Fibroblast of skin of scalp (primary cell): ENCODE measurements around the gene GNE. TPM values are rescaled to one million over a fixed set of nuclear protein-coding genes. Genes with fewer than 3 reads are reported as not detected.
"Not testable (repeated sequence)": the region's sequence is repeated elsewhere in the genome, so short reads cannot be mapped to it uniquely, and the experiment has no call there.

Experiments
- DNase-seq: peaks from one replicate; pipeline ENCODE4 v3.0.0-alpha.2; 2013
- polyA plus RNA-seq, 2 experiments: library from polyadenylated mRNA; unstranded; fragments of 120-200 nt; gene quantifications; one replicate each; pipeline ENCODE4 v1.2.1, GENCODE V29; 2013; ENCODE audit not compliant: insufficient read length in 2 of 2

The GNE gene, protein sequence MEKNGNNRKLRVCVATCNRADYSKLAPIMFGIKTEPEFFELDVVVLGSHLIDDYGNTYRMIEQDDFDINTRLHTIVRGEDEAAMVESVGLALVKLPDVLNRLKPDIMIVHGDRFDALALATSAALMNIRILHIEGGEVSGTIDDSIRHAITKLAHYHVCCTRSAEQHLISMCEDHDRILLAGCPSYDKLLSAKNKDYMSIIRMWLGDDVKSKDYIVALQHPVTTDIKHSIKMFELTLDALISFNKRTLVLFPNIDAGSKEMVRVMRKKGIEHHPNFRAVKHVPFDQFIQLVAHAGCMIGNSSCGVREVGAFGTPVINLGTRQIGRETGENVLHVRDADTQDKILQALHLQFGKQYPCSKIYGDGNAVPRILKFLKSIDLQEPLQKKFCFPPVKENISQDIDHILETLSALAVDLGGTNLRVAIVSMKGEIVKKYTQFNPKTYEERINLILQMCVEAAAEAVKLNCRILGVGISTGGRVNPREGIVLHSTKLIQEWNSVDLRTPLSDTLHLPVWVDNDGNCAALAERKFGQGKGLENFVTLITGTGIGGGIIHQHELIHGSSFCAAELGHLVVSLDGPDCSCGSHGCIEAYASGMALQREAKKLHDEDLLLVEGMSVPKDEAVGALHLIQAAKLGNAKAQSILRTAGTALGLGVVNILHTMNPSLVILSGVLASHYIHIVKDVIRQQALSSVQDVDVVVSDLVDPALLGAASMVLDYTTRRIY
- 18.2 TPM for polyA plus RNA-seq (2013, experiment 1 of 2; ENCODE audit: insufficient read length)
- polyA plus RNA-seq (2013, experiment 2 of 2; ENCODE audit: insufficient read length) = 17.6 TPM

DNA sequence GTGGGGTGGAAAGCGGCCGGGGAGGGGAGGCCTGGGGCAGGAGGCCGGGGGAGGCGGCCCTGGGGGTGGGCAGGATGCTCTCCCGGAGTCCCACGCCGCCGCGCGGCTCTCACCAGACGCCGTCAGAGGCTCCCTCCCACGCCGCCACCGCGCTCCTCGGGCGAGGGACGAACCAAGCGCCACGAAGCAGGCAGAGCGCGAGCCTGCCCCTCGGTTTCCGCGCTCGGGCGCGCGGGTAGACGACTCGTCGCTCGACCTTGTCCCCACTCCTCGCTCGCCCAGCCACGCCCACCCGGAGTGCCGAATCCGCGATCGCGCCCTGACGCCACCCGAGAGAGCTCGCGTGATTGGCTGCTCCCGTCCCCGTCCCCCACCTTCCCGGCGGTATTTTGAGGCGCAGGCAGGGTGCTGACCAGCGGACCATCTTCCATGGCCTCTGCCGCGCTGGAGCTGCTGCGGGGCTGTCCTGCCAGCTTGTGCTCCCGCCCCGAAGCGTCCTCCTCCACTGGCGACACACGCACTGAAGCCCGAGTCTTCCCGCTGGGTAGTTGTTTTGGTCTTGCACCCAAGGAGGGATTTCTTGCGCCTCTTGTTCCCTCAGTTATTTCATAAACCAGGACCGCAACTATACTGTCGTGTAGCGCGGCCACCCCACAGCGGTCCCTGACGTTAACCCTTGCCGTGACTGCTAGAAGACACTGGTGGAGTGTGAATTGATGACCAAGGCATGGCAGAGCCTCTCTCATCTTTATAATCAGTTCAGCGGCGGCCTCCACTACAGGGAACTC is at the start of gene GNE:
TSS of gene GNE (minus strand) at position 241 of the 788 bp plus-strand sequence. CDS start 9,093 bp downstream, outside the sequence.
- DNase-seq = peak; percentile 97

DNA sequence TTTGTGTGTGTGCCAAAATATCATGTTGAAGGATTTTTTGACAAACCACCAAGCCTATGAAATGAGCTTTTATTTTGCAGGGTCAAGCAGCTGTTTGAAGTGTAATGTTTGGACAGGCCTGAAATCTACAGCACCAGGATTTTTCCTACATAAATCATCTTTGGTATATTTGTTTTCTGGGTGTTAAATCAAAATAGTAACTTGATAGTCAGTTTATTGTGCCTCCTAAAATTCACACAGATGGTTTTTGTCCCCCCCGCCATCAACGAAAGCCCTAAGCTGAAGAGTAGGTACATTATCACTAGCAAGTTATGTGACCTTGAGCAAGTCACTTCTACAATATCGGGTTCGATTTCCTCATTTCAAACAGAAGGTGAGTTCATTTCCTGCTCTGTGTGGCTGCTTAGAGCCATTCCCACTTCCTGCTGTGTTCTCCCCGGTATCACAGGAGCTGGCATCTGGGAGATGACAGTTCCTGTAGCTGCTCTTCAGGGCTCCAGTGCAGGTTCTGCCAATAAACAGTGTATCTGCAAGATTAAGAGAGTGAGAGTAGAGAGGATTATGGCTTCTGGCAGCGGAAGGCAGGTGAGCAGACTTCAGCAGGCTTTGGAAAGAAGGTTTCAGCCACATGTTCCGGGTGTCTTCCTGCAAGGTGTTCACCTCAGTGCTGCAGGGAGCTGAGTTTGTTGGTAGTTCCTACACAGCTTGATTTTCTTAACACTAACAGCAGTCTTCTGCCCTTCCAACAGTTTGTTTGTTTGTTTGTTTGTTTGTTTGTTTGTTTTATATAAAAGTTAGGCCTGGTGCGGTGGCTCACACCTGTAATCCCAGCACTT is 48.4 kb upstream of the GNE start:
- peak; percentile 47 for DNase-seq

DNA sequence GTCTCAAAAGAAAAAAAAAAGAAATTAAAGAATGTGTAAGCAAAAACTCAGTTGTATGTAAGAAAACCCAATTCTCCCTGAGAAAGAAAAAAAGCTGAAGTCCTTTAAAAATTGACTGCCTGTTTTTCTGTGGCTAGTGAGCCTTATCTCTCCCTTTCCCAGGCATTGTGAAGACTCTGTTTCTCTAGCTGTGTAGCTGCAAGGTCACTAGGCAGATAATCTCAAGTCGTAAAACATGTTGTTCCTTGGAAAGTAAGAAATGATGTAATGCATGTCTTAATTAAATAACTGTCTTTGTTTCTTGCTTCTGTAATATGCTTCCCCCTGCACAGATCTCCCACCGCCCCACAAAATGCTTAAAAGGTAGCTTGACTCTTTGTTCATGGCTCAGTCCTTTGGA is 46.1 kb upstream of the GNE start:
- not testable (repeated sequence) for DNase-seq

DNA sequence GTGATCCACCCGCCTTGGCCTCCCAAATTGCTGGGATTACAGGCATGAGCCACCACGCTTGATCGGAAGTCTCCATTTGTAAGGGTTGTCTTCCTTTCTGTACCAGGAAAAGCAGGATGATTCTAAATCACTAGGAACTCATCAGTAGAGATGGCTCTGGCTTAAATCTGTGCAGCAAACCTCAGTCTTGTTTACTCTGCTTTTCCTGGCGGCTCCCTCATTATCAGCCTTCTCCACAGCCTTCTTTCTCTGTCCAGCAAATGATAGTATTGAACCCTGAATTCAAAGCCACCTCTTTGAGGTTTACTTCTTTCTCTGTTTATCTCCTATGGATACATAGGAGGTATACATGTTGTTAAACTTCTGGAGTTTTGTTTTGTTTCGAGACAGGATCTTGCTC is 43.0 kb upstream of the GNE start:
- DNase-seq = no peak

DNA sequence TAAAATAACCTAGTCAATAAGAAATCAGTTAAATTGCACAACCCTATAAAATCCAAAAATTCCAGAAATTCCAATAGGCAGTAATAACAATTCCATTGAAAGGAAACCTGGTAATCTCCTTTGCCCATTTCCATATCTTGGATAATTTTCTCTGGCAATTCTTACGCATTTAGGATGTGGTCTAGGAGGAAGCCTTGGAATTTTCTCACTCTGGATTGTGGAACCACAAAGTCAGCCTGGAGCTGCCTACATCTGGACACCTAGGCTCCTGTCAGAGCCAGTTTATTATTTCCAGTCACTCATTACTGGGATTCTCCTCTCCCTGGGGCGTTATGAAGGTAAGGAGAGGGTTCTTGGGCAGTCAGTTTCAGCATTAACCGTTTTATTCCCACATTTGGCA is 40.3 kb upstream of the GNE start:
- DNase-seq = peak; percentile 63

DNA sequence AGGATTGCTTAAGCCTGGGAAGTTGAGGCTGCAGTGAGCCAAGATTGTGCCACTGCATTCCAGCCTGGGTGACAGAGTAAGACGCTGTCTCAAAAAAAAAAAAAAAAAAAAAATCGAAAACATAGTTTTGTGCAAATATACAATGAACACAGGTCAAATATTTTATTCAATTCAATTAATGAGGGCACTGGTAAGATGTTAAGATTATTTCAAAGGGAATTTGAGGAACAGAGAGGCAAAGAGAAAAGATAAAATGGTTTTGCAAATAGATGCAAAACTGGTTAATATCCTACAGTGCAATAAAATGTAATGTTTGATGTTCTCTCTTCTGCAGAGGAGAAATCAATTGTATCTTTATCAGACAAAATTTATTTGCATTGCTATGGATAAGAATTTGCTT is 39.5 kb upstream of the GNE start:
- DNase-seq = no peak

DNA sequence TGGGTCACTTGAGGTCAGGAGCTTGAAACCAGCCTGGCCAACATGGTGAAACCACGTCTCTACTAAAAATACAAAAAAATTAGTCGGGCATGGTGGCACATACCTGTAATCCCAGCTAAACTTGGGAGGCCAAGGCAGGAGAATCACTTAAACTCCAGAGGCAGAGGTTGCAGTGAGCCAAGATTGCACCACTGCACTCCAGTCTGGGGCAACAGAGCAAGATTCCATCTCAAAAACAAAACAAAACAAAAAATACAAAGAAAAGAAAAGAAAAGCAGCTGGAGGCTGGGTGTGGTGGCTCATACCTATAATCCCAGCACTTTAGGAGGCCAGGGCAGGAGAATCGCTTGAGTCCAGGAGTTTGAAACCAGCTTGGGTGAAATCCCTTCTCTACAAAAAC is 36.7 kb upstream of the GNE start:
- DNase-seq = not testable (repeated sequence)

DNA sequence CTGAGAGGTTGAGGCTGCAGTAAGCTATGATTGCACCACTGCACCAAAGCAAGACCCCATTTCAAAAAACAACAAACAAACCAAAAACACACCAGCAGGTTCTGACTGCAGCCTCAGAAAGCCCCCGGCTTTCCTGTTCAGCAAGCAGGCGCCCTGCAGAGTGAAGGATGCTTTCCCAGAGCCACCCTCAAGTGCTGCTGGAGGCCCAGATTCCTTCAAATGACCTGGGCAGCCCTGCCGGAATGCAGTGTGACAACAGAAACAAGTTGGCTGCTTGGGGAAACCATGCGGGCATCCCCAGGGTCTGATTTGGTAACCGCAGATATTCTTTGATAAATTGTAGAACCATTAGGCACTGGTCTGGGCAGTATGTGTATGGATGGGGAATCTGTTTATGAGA is 35.7 kb upstream of the GNE start:
- DNase-seq = no peak

DNA sequence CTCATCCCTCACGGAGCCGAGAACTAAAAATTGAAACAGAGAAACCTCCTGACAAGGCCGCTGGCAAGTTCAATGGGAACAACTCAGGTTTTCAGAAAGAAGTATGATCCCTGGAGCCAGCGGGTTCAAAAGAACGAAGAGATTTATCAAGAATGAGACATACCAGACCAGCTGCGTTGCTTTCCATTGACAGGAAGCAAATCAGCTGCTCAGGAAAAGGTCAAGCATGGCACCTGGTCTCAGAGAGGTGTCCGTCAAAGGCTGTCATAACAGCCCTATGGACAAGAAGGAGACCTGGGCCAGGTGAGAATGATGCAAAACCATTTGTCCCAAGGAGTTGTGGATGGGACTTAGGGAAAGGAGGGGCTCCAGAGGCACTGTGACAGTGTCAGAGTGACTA is 34.9 kb upstream of the GNE start:
- DNase-seq = no peak

DNA sequence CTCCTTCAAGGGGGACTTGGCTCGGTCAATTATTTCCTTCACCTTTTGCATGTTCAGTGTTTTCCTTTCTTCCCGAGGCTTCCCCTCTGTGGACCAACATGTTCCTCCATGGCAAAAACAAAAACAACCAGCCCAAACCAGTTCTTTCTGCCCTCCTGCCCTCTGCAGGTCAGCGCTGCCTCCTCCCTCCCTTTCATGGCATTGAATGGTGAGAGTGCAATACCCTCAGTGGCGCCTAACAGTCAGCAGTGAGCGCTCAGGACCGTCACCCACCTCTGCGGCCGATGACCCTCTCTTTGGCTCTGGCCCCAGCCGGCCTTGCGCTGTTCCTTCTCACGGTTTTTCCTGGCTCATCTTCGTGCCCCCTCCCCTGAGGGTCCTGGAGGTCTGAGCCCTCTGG is 34.4 kb upstream of the GNE start:
- DNase-seq = no peak

DNA sequence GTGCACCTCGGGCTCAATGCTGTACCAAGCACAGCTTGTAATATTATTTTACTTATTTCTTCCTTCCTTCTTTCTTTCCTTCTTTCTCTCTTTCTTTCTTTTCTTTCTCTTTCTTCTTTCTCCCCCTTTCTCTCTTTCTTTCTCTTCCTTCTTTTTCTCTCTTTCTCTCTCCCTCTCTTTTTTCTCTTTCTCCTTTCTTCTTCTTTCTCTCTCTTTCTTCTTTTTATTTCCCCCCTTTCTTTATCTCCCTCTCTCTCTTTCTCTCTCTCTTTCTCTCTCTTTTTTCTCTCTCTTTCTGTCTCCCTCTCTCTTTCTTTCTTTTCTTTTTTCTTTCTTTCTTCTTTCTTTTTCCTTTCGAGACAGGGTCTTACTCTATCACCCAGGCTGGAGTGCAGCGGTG is 32.7 kb upstream of the GNE start:
- DNase-seq = no peak

DNA sequence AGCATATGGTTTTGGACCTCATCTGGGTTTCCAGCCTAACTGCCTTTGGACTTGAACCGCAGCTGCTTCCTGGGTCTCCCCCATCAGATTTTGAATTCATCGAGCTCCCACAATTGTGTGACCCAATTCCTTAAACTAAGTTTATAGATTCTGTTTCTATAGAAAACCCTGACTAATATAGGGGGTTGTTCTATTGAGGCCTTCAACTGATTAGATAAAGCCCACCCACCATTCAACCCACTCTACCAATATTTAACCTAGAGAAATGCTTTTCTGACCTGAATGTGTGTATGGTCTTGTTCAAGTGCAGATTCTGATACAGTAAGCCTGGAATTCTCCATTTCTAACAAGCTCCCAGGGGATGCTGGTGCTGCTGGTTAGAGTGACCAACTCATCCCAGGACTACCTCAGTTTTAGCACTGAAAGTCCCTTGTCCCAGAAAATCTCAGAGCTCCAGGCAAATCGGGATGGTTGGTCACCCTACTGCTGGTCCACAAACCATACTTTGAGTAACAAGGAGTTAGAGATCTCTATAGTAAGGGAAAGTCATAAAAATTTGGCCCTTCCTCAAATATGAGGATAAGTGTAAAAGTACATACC is 31.7 kb upstream of the GNE start:
- DNase-seq = no peak

DNA sequence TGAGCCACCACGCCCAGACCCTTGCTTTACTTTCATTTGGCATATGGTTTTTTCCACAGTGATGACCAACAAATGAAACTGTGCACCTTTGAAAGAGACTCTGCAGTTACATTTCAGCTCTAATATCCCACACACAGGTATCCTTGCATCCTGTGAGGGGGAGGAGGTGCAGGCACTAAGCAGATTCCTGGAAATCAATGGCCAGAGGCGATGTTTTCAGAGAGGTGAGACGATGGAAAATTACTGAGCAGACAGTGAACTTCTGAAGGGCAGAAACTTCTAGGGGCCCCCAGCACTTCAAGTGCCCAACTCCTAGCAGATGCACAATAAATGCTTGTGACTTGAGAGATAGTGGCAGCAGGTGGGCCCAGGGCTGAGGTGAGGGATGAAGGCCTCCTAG is 29.8 kb upstream of the GNE start:
- no peak for DNase-seq

DNA sequence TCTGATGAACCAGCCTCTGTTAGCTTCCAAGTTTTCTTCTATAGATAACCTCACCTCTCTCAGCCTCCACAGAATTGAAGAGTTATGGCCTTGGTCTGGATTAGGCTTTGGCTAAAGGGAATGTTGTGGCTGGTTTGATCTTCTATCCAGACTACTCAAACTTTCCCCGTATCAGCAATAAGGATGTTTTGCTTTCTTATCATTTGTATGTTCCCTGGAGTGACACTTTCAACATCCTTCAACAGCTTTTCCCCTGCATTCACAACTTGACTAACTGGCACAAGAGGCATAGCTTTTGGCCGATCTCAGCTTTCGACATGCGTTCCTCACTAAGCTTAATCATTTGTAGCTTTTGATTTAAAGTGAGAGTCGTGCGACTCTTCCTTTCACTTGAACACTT is 28.1 kb upstream of the GNE start:
- no peak for DNase-seq

DNA sequence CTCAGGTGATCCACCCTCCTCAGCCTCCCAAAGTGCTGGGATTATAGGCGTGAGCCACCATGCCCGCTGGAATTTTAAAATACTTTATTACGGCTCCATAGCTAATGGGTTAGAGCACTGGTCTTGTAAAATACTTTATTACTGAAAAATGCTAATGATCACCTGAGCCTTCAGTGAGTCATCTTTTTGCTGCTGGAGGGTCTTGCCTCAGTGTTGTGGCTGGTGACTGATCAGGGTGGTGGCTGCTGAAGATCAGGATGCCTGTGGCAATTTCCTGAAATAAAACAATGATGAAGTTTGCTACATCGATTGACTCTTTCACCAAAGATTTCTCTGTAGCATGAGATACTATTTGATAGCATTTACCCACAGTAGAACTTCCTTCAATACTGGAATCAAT is 26.0 kb upstream of the GNE start:
- no peak for DNase-seq

DNA sequence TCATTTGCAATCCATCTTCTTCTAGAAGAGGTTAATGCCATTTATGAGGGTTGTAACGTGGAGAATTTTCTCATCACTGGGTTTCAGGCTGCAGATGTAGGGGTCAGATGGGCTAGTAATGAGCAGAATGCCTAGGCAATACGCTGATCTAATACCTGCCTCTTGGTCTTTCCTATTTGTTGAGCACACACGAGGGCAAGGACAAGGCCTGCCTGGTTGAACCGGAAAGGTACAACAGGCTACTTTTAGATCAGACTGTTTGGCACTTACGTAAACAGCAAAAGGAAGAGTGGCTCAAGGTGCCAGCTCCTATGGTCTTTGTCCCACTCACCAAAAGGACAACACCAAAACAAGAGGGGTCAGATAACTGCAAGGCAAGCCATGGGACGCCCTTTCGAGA is 24.0 kb upstream of the GNE start:
- DNase-seq = no peak

DNA sequence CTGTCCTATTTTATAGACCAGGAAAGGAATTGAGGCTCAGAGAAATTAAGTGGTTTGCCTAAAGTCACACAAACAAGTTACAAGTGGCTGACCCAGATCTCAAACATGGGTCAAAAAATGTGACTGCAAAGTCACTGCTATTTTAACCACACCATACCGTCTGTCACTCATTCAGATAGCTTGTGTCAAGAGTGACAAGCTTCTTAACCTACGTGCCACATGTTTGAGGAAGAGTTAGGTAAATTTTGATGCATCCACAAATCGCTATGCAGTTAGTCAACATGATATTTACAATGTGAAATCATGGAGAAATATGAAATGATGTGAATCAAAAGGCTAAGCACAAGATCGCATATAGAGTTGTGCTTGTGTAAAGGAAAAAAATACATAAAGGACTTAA is 22.7 kb upstream of the GNE start:
- DNase-seq = no peak

DNA sequence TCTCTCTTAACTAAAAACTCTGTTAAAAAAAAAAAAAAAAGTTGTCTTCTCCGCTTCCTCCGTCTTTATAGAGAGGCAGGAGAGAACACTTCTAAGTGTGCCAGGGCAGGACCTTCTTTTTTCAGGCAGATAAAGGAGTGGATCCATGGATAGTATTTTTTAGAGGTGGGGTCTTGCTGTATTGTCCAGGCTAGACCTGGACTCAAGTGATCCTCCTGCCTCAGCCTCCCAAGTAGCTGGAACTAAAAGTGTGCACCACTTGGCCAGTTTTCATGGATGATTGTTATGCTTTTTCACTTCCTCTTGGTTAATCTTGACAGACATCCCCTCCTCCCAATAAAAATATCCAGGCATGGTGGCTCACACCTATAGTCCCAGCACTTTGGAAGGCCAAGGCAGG is 20.0 kb upstream of the GNE start:
- no peak for DNase-seq

DNA sequence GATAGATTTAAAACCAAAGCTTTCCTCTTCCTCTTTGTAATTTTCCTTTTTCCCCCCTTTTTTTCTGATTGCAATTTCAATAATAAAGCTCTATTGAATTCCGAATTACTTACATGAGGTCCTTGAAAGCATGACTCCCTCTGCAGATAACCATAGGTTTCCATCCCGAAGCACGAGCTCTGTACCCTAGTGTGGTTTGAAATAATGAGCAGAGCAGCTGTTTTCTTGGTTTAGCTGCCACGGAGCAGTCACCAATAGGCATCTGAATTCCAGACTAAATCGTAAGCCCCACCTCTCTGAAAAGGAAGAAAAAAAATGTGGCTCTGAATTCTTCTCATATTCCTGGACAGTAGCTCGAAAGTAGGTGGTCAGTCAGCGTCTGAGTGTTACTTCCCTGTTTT is 18.5 kb upstream of the GNE start:
- peak; percentile 80 for DNase-seq

DNA sequence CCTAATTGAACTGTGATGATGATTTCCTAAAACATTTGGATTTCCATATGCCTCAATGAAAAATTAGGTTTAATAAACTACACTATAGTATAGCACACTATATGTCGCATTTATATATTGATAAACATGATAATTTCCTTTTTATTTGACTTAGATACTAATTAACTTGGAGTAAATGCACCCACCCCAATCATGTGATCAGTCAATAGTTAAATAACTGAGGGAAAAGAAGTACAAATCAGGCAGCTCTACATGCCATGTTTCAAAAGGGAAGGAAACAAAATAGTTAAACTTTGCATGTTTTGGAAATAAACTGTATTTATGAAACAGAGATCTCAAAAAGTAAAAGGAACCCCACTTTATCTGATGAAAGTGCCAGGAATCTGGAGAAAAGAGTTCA is 18.0 kb upstream of the GNE start:
- DNase-seq = no peak

DNA sequence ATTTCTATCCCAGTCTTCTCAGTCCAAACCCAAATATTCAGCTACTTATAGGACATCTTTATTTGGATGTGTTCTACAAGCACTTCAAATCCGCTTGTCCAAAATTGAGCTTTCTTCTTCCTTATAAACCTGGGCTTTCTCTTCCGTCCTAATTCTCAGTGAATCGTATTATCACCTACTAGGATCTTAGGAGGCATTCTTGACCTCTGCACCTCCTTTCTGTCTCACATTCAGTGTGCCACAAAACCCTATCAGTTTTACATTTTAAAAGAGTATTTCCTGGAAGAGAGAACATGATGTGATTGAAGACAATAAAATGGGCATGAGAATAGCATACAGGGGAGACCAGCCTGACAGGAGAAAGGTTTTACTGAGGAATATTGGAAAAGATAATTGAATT is 16.8 kb upstream of the GNE start:
- DNase-seq = no peak

DNA sequence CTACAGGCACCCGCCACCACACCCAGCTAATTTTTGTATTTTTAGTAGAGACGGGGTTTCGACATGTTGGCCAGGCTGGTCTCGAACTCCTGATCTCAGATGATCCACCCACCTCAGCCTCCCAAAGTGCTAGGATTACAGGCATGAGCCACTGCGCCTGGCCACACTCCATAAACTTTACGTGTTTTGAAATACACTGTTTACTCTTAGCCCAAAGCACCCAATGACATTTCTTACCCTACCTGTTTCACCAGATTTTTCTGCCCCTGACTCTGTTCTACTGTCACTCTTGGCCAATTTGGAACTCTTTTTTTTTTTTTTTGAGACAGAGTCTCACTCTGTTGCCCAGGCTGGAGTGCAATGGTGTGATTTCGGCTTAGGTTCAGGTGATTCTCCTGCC is 15.1 kb upstream of the GNE start:
- DNase-seq = not testable (repeated sequence)
